Ascending aorta (tissue), 2 donors: ENCODE measurements around the gene EML6. TPM values are rescaled to one million over a fixed set of nuclear protein-coding genes. Genes with fewer than 3 reads are reported as not detected.

Experiments
- DNase-seq, 2 donors: peaks; one replicate each; pipeline ENCODE4 v3.0.0-alpha.2; 2019; ENCODE audit warnings: low spot score in 2 of 2
- H3K27ac ChIP-seq, 2 donors: fragments of 200-600 bp; sonication (generic); one replicate each; pipeline ENCODE4 v1.5.1; 2016 to 2017; ENCODE audit warnings: mild to moderate bottlenecking in 1 of 2
- H3K27me3 ChIP-seq: fragments of 200-600 bp; sonication (generic); one replicate; pipeline ENCODE4 v1.5.1; 2017
- H3K36me3 ChIP-seq, 2 donors: fragments of 200-600 bp; sonication (generic); one replicate each; pipeline ENCODE4 v1.5.1; 2016
- H3K4me1 ChIP-seq, 2 donors: fragments of 200-600 bp; sonication (generic); one replicate each; pipeline ENCODE4 v1.5.1; 2016 to 2017; ENCODE audit warnings: mild to moderate bottlenecking in 1 of 2
- H3K4me3 ChIP-seq, 2 donors: fragments of 200-600 bp; sonication (generic); one replicate each; pipeline ENCODE4 v1.5.1; 2016 to 2017; ENCODE audit warnings: mild to moderate bottlenecking in 1 of 2
- H3K9me3 ChIP-seq, 2 donors: fragments of 200-600 bp; sonication (generic); one replicate each; pipeline ENCODE4 v1.5.1; 2016
- CTCF ChIP-seq, 3 experiments: fragments of 200-600 bp in 2 of 3; fragments of 450-650 bp in 1 of 3; sonication (generic) in 2 of 3; IDR thresholded peaks; one replicate each; pipeline ENCODE4 v1.5.1; 2016 to 2019; ENCODE audit warnings: antibody characterized with exemption in 3 of 3, mild to moderate bottlenecking in 1 of 3, moderate library complexity in 1 of 3
- intact Hi-C: fragments of 100-400 bp; cut with DNase I; formaldehyde crosslinking; loops from one replicate; pipeline ENCODE4 v1.15.1; 2023
- total RNA-seq: library from RNA; depleted of rRNA; stranded (reverse); fragments of >200 nt; gene quantifications from one replicate; pipeline ENCODE4 v1.1.0, GENCODE V29; 2016

EML6 gene
- total RNA-seq, 1 donor from 2014 or later, result not detected

DNA sequence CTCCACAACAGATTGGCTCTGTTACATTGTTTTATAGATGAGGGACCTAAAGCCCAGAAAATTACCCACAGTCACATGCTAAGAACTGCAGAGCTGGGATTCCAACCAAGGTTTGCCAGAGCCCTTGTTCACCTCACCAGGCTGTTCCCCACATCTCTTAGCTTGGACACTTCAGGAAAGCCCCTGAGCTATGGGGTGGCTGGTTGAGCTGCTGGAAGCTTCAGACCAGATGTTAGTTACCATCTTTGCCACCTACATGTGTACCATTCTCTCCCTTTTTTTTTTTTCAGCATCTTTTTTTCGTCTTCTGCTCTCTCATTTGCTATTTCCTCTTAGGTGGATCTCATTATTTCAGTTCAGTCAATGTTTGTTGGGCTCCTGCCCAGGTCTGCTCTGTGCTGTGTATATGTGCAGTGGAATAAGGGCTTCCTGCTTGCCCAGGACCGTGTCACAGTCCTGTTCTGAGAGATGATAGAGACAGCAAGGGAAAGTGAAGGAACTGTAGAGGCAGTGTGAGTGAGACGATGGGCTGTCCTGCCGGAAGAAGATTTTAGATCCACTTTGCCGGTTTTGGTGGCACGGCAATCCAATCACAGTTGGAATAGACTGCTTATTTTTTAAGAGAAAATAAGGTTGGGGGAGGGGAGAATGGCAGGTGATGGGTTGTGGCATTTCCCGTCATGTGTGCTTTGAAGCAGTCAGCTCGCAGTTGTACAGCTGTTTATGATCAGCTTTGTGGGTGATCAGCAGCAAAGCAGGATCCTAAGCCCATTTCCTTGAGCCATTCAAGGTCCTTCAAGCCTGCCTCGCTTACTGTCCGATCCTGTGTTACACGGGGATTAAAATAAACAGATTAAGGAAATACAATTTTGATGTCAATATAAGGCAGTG, 174.2 kb downstream of the EML6 start:
- Histone ChIP-seq H3K27ac (no peak overlapping the region), H3K27me3 (no peaks in the 10 kb centered on the region), H3K36me3 (no peaks in the 10 kb centered on the region), H3K4me1 (no peaks in the 10 kb centered on the region), H3K4me3 (no peak overlapping the region), H3K9me3 (no peaks in the 10 kb centered on the region)
- DNase-seq, result no peak
- TF ChIP-seq CTCF (IDR thresholded peaks at IDR 0.05), result no peak
- intact Hi-C loops, result no loop called here

- no peaks in the 10 kb centered on the region for H3K9me3 ChIP-seq
- no peaks in the 10 kb centered on the region for H3K36me3 ChIP-seq
- intact Hi-C loops, result no loop called here
- H3K4me3 ChIP-seq, result no peak overlapping the region
- H3K4me1 ChIP-seq, result no peaks in the 10 kb centered on the region
- no peak for DNase-seq
- TF ChIP-seq CTCF (IDR thresholded peaks at IDR 0.05), result no peak
- H3K27me3 ChIP-seq, result no peaks in the 10 kb centered on the region
- H3K27ac ChIP-seq, result no peak overlapping the region
Observed at GRCh38 chr2:54898456-54899226, 175.2 kb downstream of the EML6 start.

- DNase-seq, result no peak
- H3K27ac ChIP-seq, result no peak overlapping the region
- intact Hi-C loops, result loop anchor here (2.0 to 10.0 kb wide), 2 partner anchors 115 to 275 kb away; no protein-coding TSS in a partner anchor
- no peaks in the 10 kb centered on the region for H3K36me3 ChIP-seq
- no peaks in the 10 kb centered on the region for H3K27me3 ChIP-seq
- no peaks in the 10 kb centered on the region for H3K9me3 ChIP-seq
- H3K4me1 ChIP-seq, result no peaks in the 10 kb centered on the region
- no peak overlapping the region for H3K4me3 ChIP-seq
- peak; percentile 38 to 65 (median 48) for TF ChIP-seq CTCF (IDR thresholded peaks at IDR 0.05)
Observed at GRCh38 chr2:54899576-54900200, 176.2 kb downstream of the EML6 start.

DNA sequence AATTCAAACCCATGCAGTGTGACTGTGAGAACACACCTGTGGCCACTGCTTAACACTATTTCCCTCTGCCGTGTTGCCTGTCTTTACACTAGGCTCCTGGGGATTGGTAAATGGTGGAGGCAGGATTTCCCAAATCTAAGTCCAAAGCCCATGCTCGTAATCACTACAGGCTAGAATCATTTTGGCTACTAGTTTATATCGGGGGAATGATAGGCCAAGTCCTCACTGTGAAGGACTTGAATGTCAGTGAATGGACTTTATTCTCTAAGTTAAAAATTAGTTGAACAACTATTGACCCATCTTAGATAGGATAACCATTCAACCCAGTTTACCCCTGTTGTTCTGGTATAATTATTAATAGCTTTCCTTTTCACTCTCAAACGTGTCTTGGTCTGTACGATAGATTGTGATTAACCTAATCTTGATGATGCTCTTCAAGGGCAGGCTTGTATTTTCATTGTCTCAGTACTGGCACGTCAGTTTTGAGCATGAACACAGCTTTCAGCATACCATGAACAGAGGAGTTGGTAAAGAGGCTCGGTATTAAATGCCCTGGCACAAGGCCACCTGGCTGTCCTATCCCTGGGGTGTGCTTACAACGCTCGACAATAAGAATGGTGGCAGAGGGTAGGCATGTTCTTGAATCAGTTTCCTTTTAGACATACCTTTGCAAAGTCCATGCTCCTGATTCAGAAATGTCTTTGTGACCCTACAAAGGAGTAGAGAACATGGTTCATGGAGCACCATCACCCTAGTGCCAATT, 177.9 kb downstream of the EML6 start:
- Histone ChIP-seq H3K4me1 (no peaks in the 10 kb centered on the region), H3K4me3 (no peak overlapping the region), H3K27me3 (no peaks in the 10 kb centered on the region), H3K36me3 (no peaks in the 10 kb centered on the region), H3K27ac (no peak overlapping the region), H3K9me3 (no peaks in the 10 kb centered on the region)
- TF ChIP-seq CTCF (IDR thresholded peaks at IDR 0.05), result no peak
- intact Hi-C loops, result loop anchor here (2.0 to 10.0 kb wide), 2 partner anchors 113 to 273 kb away; no protein-coding TSS in a partner anchor
- DNase-seq, result no peak

GRCh38 chr2:54902763-54903162, 179.3 kb downstream of the EML6 start:
- no peak overlapping the region for H3K27ac ChIP-seq
- no peak for TF ChIP-seq CTCF (IDR thresholded peaks at IDR 0.05)
- no peaks in the 10 kb centered on the region for H3K36me3 ChIP-seq
- DNase-seq, result no peak
- no peaks in the 10 kb centered on the region for H3K4me1 ChIP-seq
- no peaks in the 10 kb centered on the region for H3K27me3 ChIP-seq
- H3K4me3 ChIP-seq, result no peak overlapping the region
- intact Hi-C loops, result loop anchor here (10.0 kb wide), 1 partner anchor 112 kb away; no protein-coding TSS in a partner anchor
- no peaks in the 10 kb centered on the region for H3K9me3 ChIP-seq
